CD4-positive, alpha-beta T cell (primary cell): ENCODE results near the gene CFP. TPM values are rescaled to one million over a fixed set of nuclear protein-coding genes. Genes with fewer than 3 reads are reported as not detected.
A peak's percentile ranks its signal among the peaks of the same experiment; 100 is the strongest.

Source experiments
- ATAC-seq: fragments of 200-7000 bp; cut with Tn5 transposase; one replicate; pipeline ENCODE4 v1.10.0; 2022; ENCODE audit warnings: mild to moderate bottlenecking; ENCODE audit not compliant: poor library complexity
- CTCF ChIA-PET: fragments of 350-600 bp; sonication (Branson Sonifier 250); formaldehyde crosslinking; loops from one replicate; lab custom pipeline; 2021; ENCODE audit warnings: antibody characterized with exemption, inconsistent platforms; lab: Charles Lee
- POLR2A ChIA-PET: fragments of 350-600 bp; sonication (Branson Sonifier 250); formaldehyde crosslinking; loops from one replicate; lab custom pipeline; 2021; ENCODE audit warnings: antibody characterized with exemption, inconsistent platforms; lab: Charles Lee
- DNase-seq, 14 experiments: peaks; one replicate each; pipeline ENCODE4 v3.0.0-alpha.2; 2013 to 2020; ENCODE audit warnings: mixed read lengths in 2 of 14
- H3K27ac ChIP-seq, 2 donors: one replicate each; pipeline versions ENCODE4 v1.5.1 to v1.7.0; 2013; ENCODE audit warnings: low read length in 2 of 2, low read depth in 1 of 2, mild to moderate bottlenecking in 1 of 2
- H3K27me3 ChIP-seq, 2 experiments: 1 replicate in 1 of 2; 2 replicates in 1 of 2; pipeline versions ENCODE4 v1.6.1 to v1.7.0; 2013; ENCODE audit warnings: low read length in 2 of 2, control low read depth in 1 of 2, mild to moderate bottlenecking in 1 of 2, moderate library complexity in 1 of 2; ENCODE audit not compliant: insufficient read depth in 2 of 2, control insufficient read depth in 1 of 2
- H3K36me3 ChIP-seq: one replicate; pipeline ENCODE4 v1.6.1; 2013; ENCODE audit warnings: low read length, control low read depth; ENCODE audit not compliant: insufficient read depth
- H3K4me1 ChIP-seq: one replicate; pipeline ENCODE4 v1.6.1; 2013; ENCODE audit warnings: low read length, control low read depth; ENCODE audit not compliant: insufficient read depth
- H3K4me3 ChIP-seq: one replicate; pipeline ENCODE4 v1.5.1; 2013; ENCODE audit warnings: mild to moderate bottlenecking, low read length, moderate library complexity
- H3K9me3 ChIP-seq, 2 experiments: 1 replicate in 1 of 2; 2 replicates in 1 of 2; pipeline versions ENCODE4 v1.6.1 to v1.7.0; 2013; ENCODE audit warnings: low read length in 2 of 2, mild to moderate bottlenecking in 2 of 2, control low read depth in 1 of 2, moderate library complexity in 1 of 2; ENCODE audit not compliant: control insufficient read depth in 1 of 2, insufficient read depth in 1 of 2
- H3K27ac Mint-ChIP-seq: one replicate; pipeline ENCODE4 v1.8.0; 2020; ENCODE audit warnings: mixed read lengths
- H3K27me3 Mint-ChIP-seq: one replicate; pipeline ENCODE4 v1.8.0; 2021; ENCODE audit warnings: mixed read lengths
- H3K36me3 Mint-ChIP-seq: one replicate; pipeline ENCODE4 v1.8.0; 2021; ENCODE audit warnings: low read depth, mixed read lengths
- H3K4me1 Mint-ChIP-seq: one replicate; pipeline ENCODE4 v1.8.0; 2021; ENCODE audit warnings: low read depth, mixed read lengths
- H3K4me3 Mint-ChIP-seq: one replicate; pipeline ENCODE4 v1.8.0; 2020; ENCODE audit warnings: mild to moderate bottlenecking, mixed read lengths
- H3K9me3 Mint-ChIP-seq: one replicate; pipeline ENCODE4 v1.8.0; 2020; ENCODE audit warnings: mixed read lengths
- intact Hi-C, 2 experiments: fragments of 100-400 bp; cut with DNase I in 1 of 2; cut with micrococcal nuclease in 1 of 2; formaldehyde crosslinking; loops; one replicate each; pipeline versions ENCODE4 v1.15.1 to v1.9.0; 2023 to 2025; cut with DNase I, micrococcal nuclease
- total RNA-seq, 174 experiments: library from RNA in 2 of 174; stranded (reverse) in 2 of 174; gene quantifications; one replicate each; pipeline ENCODE4 v1.2.3 and lab custom pipeline; 2021 to 2026
- TF ChIP-seq, protein P1 (sequence below): fragments of 200-600 bp; IDR thresholded peaks from one replicate; pipeline ENCODE4 v1.8.0; 2022; ENCODE audit warnings: antibody characterized with exemption, mild to moderate bottlenecking

The CFP gene
- total RNA-seq, 2 experiments from 2014 or later = 18.3 to 18.6 TPM

DNA sequence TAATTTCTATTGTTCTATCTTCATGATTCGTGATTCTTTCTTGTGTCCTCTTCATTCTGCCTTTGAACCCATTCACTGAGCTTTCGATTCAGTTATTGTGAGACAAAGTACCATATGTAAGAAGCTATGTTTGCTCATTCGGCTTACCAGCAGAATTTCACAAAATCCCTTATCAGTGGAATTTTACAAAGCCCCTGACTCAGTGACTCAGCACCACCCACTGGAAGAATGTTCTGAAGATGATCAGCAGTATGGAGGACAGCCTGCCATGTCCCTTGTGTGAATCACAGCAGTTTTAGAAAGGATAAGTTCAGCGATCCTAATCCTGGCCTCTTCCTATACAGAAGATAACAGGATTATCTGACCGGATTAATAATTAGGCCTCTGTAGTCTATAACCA lies 35.0 kb upstream of the CFP start:
- intact Hi-C loops = no loop called here
- ChIA-PET CTCF (no interaction called here), POLR2A (no interaction called here)
- Histone ChIP-seq H3K4me1 (peaks cover under 1% of the 10 kb centered on the region), H3K27ac (no peak overlapping the region), H3K36me3 (no peaks in the 10 kb centered on the region), H3K4me3 (no peak overlapping the region), H3K9me3 (no peaks in the 10 kb centered on the region), H3K27me3 (no peaks in the 10 kb centered on the region)
- no peak overlapping the region for H3K4me3 Mint-ChIP-seq
- H3K27ac Mint-ChIP-seq = no peak overlapping the region
- no peaks in the 10 kb centered on the region for H3K4me1 Mint-ChIP-seq
- ATAC-seq (no peak), DNase-seq (no peak)
- H3K27me3 Mint-ChIP-seq = no peaks in the 10 kb centered on the region
- TF ChIP-seq, protein P1, sequence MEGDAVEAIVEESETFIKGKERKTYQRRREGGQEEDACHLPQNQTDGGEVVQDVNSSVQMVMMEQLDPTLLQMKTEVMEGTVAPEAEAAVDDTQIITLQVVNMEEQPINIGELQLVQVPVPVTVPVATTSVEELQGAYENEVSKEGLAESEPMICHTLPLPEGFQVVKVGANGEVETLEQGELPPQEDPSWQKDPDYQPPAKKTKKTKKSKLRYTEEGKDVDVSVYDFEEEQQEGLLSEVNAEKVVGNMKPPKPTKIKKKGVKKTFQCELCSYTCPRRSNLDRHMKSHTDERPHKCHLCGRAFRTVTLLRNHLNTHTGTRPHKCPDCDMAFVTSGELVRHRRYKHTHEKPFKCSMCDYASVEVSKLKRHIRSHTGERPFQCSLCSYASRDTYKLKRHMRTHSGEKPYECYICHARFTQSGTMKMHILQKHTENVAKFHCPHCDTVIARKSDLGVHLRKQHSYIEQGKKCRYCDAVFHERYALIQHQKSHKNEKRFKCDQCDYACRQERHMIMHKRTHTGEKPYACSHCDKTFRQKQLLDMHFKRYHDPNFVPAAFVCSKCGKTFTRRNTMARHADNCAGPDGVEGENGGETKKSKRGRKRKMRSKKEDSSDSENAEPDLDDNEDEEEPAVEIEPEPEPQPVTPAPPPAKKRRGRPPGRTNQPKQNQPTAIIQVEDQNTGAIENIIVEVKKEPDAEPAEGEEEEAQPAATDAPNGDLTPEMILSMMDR = no peak
- H3K9me3 Mint-ChIP-seq = no peaks in the 10 kb centered on the region
- no peaks in the 10 kb centered on the region for H3K36me3 Mint-ChIP-seq

DNA sequence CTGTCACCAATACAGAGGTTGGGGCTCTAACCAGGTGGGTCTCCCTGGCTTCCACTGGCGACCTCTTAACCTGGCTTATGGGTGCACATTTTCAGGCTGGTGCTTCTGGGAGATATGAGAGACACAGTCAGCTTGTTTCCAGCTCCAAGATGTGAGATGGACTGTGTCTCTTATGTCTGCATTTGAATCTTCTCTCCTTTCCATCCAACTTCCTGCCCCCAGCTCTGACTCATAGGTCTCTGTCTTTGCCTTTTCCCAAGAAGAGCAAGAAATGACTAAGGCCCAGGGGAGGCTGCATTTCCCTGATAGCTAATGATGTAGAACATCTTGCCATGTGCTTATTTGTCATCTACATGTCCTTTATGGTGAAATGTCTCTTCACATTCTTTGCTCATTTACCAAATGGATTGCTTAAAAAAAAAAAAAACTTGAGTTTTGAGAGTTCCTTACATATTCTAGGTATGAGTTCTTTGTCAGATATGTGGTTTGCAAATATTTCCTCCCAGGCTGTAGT lies 32.5 kb upstream of the CFP start:
- TF ChIP-seq, protein P1 = no peak
- Mint-ChIP-seq H3K27ac (no peak overlapping the region), H3K4me3 (no peak overlapping the region), H3K4me1 (peaks cover 14% of the 10 kb centered on the region), H3K9me3 (no peaks in the 10 kb centered on the region), H3K36me3 (peaks cover 10% of the 10 kb centered on the region), H3K27me3 (no peaks in the 10 kb centered on the region)
- Histone ChIP-seq H3K36me3 (peaks cover 6% of the 10 kb centered on the region), H3K4me3 (no peak overlapping the region), H3K4me1 (peaks cover 14% of the 10 kb centered on the region), H3K27ac (no peak overlapping the region), H3K27me3 (no peaks in the 10 kb centered on the region), H3K9me3 (no peaks in the 10 kb centered on the region)
- CTCF ChIA-PET = no interaction called here
- POLR2A ChIA-PET = no interaction called here
- ATAC-seq (no peak), DNase-seq (peak in 2 of 14 experiments; percentile 8 to 31)
- intact Hi-C loops = no loop called here

DNA sequence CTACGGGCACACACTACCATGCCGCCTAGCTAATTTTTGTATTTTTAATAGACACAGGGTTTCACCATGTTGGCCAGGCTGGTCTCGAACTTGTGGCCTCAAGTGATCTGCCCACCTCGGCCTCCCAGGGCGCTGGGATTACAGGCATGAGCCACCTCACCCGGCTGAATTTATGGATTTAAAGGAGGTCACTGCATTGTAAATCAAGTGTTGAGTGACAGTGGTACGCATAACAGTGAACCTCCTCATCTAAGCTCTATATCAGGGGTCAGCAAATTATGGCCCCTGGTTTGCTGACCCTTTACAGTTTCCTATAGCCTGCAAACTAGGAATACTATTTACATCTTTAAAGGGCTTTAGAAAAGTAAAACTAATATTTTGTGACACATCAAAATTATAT lies 31.8 kb upstream of the CFP start:
- TF ChIP-seq, protein P1 = no peak
- Mint-ChIP-seq H3K9me3 (no peaks in the 10 kb centered on the region), H3K4me3 (no peak overlapping the region), H3K36me3 (peaks cover 14% of the 10 kb centered on the region), H3K27me3 (no peaks in the 10 kb centered on the region), H3K27ac (no peak overlapping the region), H3K4me1 (peaks cover 18% of the 10 kb centered on the region)
- ChIA-PET POLR2A (no interaction called here), CTCF (no interaction called here)
- no peak for DNase-seq
- Histone ChIP-seq H3K36me3 (peaks cover 12% of the 10 kb centered on the region), H3K4me3 (no peak overlapping the region), H3K4me1 (peaks cover 14% of the 10 kb centered on the region), H3K27ac (no peak overlapping the region), H3K27me3 (no peaks in the 10 kb centered on the region), H3K9me3 (no peaks in the 10 kb centered on the region)
- no peak for ATAC-seq
- intact Hi-C loops = no loop called here
